RWPE2 (cell line): ENCODE measurements around the gene MRPS5.

Source experiments
- ATAC-seq: fragments of 200-7000 bp; cut with Tn5 transposase; 3 replicates; pipeline ENCODE4 v1.9.1; 2021; ENCODE audit warnings: low read depth
- DNase-seq: peaks from one replicate; pipeline ENCODE4 v3.0.0-alpha.2; 2020; ENCODE audit warnings: low spot score
- H3K27ac ChIP-seq: fragments of 450-650 bp; 2 replicates; pipeline ENCODE4 v1.5.1; 2017; ENCODE audit warnings: mild to moderate bottlenecking; ENCODE audit not compliant: poor library complexity, severe bottlenecking
- H3K27me3 ChIP-seq: fragments of 250-450 bp; sonication (Bioruptor Pico); 2 replicates; pipeline ENCODE4 v1.5.1; 2021; ENCODE audit warnings: mild to moderate bottlenecking, moderate library complexity; ENCODE audit not compliant: insufficient read depth, poor library complexity, severe bottlenecking
- H3K36me3 ChIP-seq: fragments of 250-450 bp; sonication (Bioruptor Pico); 2 replicates; pipeline ENCODE4 v1.5.1; 2020; ENCODE audit warnings: low read depth, mild to moderate bottlenecking, moderate library complexity
- H3K4me1 ChIP-seq: fragments of 250-450 bp; sonication (Bioruptor Pico); 2 replicates; pipeline ENCODE4 v1.5.1; 2021; ENCODE audit warnings: mild to moderate bottlenecking, moderate library complexity; ENCODE audit not compliant: insufficient read depth, poor library complexity, severe bottlenecking
- H3K4me3 ChIP-seq: fragments of 250-450 bp; sonication (Bioruptor Pico); 2 replicates; pipeline ENCODE4 v1.5.1; 2021; ENCODE audit warnings: mild to moderate bottlenecking, moderate library complexity; ENCODE audit not compliant: severe bottlenecking
- H3K9me3 ChIP-seq: fragments of 250-450 bp; sonication (Bioruptor Pico); 2 replicates; pipeline ENCODE4 v1.5.1; 2021; ENCODE audit warnings: mild to moderate bottlenecking, moderate library complexity; ENCODE audit not compliant: severe bottlenecking
- TF ChIP-seq, protein P1 (sequence below): fragments of 450-650 bp; IDR thresholded peaks from one replicate; pipeline ENCODE4 v1.5.1; 2017; ENCODE audit warnings: mild to moderate bottlenecking, moderate library complexity; ENCODE audit not compliant: poor library complexity, severe bottlenecking

The MRPS5 gene

DNA sequence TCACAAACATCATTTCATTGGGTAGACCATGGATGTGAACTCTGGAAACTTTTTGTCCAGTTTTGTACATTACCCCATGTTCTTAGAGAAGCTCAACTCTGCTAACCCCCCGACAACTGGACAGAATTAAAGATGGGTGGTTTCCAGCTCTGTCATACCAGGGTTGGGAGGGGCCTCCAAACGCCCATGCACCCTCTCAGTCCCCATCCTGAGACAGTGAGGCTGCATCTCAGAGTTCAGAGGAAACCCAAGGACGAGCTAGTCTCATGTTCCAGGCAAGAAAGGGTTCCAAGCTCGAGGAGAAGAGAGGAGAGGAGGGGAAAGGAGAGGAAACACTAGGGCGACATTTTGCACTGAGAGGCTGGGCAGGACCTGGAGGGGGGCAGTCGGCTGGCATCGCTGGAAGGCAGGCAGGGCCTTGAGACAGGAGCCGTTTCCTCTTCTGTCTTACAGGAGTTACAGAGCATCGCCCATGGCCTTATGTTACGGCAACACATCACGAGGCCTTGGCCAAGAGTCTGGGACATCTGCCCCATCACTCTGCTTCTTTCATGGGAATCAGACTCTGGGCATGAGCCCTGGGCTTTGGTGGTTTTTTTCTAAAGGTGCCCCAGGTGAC is 79.7 kb downstream of the MRPS5 start:
- no peak for ATAC-seq
- TF ChIP-seq, protein P1, sequence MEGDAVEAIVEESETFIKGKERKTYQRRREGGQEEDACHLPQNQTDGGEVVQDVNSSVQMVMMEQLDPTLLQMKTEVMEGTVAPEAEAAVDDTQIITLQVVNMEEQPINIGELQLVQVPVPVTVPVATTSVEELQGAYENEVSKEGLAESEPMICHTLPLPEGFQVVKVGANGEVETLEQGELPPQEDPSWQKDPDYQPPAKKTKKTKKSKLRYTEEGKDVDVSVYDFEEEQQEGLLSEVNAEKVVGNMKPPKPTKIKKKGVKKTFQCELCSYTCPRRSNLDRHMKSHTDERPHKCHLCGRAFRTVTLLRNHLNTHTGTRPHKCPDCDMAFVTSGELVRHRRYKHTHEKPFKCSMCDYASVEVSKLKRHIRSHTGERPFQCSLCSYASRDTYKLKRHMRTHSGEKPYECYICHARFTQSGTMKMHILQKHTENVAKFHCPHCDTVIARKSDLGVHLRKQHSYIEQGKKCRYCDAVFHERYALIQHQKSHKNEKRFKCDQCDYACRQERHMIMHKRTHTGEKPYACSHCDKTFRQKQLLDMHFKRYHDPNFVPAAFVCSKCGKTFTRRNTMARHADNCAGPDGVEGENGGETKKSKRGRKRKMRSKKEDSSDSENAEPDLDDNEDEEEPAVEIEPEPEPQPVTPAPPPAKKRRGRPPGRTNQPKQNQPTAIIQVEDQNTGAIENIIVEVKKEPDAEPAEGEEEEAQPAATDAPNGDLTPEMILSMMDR = no peak

DNA sequence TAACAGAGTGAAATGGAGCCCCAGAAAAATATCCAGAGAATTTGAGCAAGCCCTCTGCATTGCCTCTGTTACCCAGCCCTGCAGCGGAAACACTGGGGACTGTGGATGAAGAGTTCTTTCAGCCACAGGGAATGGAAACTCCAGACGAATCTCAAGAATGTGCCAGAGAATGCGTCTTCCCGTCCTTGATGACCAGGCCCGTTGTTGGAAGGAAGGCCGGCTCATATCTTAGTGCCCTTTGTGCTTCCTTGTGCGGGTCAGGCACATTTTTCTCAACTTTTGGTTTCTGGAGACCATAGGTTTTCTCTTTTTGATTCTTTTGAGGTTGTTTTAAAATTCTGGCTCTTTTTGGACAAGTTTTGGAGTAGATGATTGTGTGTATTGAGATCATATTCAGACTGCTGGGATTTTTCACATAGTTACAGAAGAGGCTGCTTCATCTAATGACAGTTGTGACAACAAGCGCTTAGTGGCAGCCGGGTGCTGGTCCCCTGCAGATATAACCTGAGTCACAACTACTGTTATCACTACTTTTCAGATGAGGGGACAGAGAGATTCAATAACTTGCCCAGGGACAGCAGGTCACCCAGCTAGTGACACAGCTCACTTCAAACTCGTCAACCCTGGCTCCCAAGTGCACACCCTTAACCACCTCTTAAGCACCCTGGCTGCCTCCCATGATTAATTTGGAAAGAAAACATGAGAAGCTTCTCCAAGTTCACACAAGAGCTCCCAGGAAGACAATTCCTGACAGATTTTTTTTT is 80.4 kb downstream of the MRPS5 start:
- ATAC-seq (no peak), DNase-seq (no peak)
- no peaks in the 10 kb centered on the region for H3K9me3 ChIP-seq
- H3K36me3 ChIP-seq = no peaks in the 10 kb centered on the region
- no peak overlapping the region for H3K4me3 ChIP-seq
- H3K27me3 ChIP-seq = peaks cover 3% of the 10 kb centered on the region
- TF ChIP-seq, protein P1 = no peak
- no peak overlapping the region for H3K27ac ChIP-seq
- no peaks in the 10 kb centered on the region for H3K4me1 ChIP-seq

More for the DNA sequence above, 79.7 kb downstream of the MRPS5 start:
- H3K27me3 ChIP-seq = peaks cover 3% of the 10 kb centered on the region
- H3K9me3 ChIP-seq = no peaks in the 10 kb centered on the region
- no peak for DNase-seq
- H3K36me3 ChIP-seq = no peaks in the 10 kb centered on the region
- no peak overlapping the region for H3K4me3 ChIP-seq
- no peak overlapping the region for H3K27ac ChIP-seq
- no peaks in the 10 kb centered on the region for H3K4me1 ChIP-seq

DNA sequence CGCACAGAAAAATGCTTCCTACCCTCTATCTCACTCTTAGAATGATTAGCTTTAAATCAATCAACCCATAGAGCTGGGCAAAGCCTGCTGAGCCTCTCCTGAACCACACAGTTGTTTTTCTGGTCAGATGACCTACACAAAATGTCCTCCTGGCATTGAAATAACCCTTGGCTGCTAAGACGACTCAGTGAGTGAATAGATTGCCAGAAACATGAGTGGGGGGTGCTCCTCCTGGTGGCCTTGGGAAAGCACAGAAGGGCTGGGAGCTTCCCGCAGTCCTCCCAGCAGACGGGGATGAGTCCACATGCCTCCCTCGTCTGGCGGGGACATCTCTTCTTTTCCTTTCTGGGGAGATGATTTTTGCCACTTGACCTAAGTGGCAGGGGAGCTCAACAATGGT is 81.2 kb downstream of the MRPS5 start:
- Histone ChIP-seq H3K27ac (no peak overlapping the region), H3K4me1 (no peaks in the 10 kb centered on the region), H3K4me3 (no peak overlapping the region), H3K36me3 (no peaks in the 10 kb centered on the region), H3K9me3 (no peaks in the 10 kb centered on the region), H3K27me3 (peaks cover 3% of the 10 kb centered on the region)
- TF ChIP-seq, protein P1 = no peak
- no peak for ATAC-seq
- DNase-seq = no peak

DNA sequence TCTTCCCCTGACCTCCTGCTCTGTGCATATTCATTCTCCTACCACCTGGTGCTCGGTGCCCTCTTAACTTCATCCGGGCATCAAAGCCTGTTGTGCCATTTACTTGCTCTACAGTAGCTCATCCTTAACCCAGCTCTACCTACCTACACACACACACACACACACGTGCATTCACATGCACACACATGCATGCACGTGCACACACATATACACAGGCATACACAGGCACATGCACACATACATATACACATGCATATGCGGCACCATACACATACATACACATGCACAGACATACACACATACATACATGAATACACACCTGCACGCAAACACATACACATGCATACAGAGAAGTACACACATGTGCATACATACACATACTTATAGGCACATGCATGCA is 81.6 kb downstream of the MRPS5 start:
- no peak overlapping the region for H3K27ac ChIP-seq
- no peak overlapping the region for H3K4me3 ChIP-seq

More for the DNA sequence above, 81.6 kb downstream of the MRPS5 start:
- Histone ChIP-seq H3K36me3 (no peaks in the 10 kb centered on the region), H3K27me3 (peaks cover 5% of the 10 kb centered on the region), H3K9me3 (no peaks in the 10 kb centered on the region), H3K4me1 (no peaks in the 10 kb centered on the region)
- TF ChIP-seq, protein P1 = no peak
- DNase-seq = no peak
- ATAC-seq = no peak
